Measurements from ENCODE around the gene TDRD5. TPM values are rescaled to one million over a fixed set of nuclear protein-coding genes. Genes with fewer than 3 reads are reported as not detected.

TDRD5 gene
- total and polyA plus RNA-seq, 2 donors from 2014 or later = 0.47 to 1.5 TPM

GRCh38 chr1:179708434-179709195 lies 117.0 kb downstream of the TDRD5 start:
- TF ChIP-seq CTCF (IDR thresholded peaks at IDR 0.05; ENCODE audit: borderline replicate concordance, extremely low read depth, insufficient read depth) = no peak
- Histone ChIP-seq H3K27me3 (ENCODE audit: control insufficient read depth, insufficient read depth, low read length) (no peaks in the 10 kb centered on the region), H3K9ac (ENCODE audit: low read length in 3 of 3) (no peak overlapping the region), H3K4me3 (ENCODE audit: low read length in 3 of 3) (no peak overlapping the region), H3K9me3 (ENCODE audit: control insufficient read depth in 2 of 3, insufficient read depth in 1 of 3, low read length in 3 of 3) (no peaks in the 10 kb centered on the region), H3K27ac (ENCODE audit: low read depth in 2 of 2, low read length in 2 of 2) (no peak overlapping the region), H3K4me1 (ENCODE audit: control insufficient read depth in 2 of 3, insufficient read depth in 2 of 3, low read depth in 1 of 3, low read length in 3 of 3) (peaks cover 0 to 3% (median 0%) of the 10 kb centered on the region in 3 donors), H3K36me3 (ENCODE audit: control insufficient read depth in 2 of 3, insufficient read depth in 3 of 3, low read length in 3 of 3) (no peaks in the 10 kb centered on the region)
- intact Hi-C loops (cut with DNase I) = loop anchor here (5.0 kb wide), 1 partner anchor 104 kb away; no protein-coding TSS in a partner anchor
- DNase-seq = no peak
- FAIRE-seq = no peak

GRCh38 chr1:179709841-179710329 lies 118.3 kb downstream of the TDRD5 start:
- DNase-seq (peak in 2 of 5 donors; percentile 49 to 82), FAIRE-seq (peak; percentile 23)
- Histone ChIP-seq H3K4me3 (ENCODE audit: low read length in 3 of 3) (no peak overlapping the region), H3K9me3 (ENCODE audit: control insufficient read depth in 2 of 3, insufficient read depth in 1 of 3, low read length in 3 of 3) (peaks cover 0 to 8% (median 0%) of the 10 kb centered on the region in 3 donors), H3K36me3 (ENCODE audit: control insufficient read depth in 2 of 3, insufficient read depth in 3 of 3, low read length in 3 of 3) (no peaks in the 10 kb centered on the region), H3K27ac (ENCODE audit: low read depth in 2 of 2, low read length in 2 of 2) (peak overlapping the region in 1 of 2 donors; percentile 5), H3K27me3 (ENCODE audit: control insufficient read depth, insufficient read depth, low read length) (no peaks in the 10 kb centered on the region), H3K9ac (ENCODE audit: low read length in 3 of 3) (no peak overlapping the region), H3K4me1 (ENCODE audit: control insufficient read depth in 2 of 3, insufficient read depth in 2 of 3, low read depth in 1 of 3, low read length in 3 of 3) (peaks cover 0 to 3% (median 0%) of the 10 kb centered on the region in 3 donors)
- intact Hi-C loops (cut with DNase I) = loop anchor here (5.0 kb wide), 1 partner anchor 102 kb away; no protein-coding TSS in a partner anchor
- TF ChIP-seq CTCF (IDR thresholded peaks at IDR 0.05; ENCODE audit: borderline replicate concordance, extremely low read depth, insufficient read depth) = no peak

GRCh38 chr1:179714159-179714558 lies 122.5 kb downstream of the TDRD5 start:
- Histone ChIP-seq H3K27ac (ENCODE audit: low read depth in 2 of 2, low read length in 2 of 2) (no peak overlapping the region), H3K27me3 (ENCODE audit: control insufficient read depth, insufficient read depth, low read length) (no peaks in the 10 kb centered on the region), H3K9me3 (ENCODE audit: control insufficient read depth in 2 of 3, insufficient read depth in 1 of 3, low read length in 3 of 3) (peaks cover 0 to 15% (median 0%) of the 10 kb centered on the region in 3 donors), H3K4me1 (ENCODE audit: control insufficient read depth in 2 of 3, insufficient read depth in 2 of 3, low read depth in 1 of 3, low read length in 3 of 3) (no peaks in the 10 kb centered on the region), H3K9ac (ENCODE audit: low read length in 3 of 3) (no peak overlapping the region), H3K36me3 (ENCODE audit: control insufficient read depth in 2 of 3, insufficient read depth in 3 of 3, low read length in 3 of 3) (no peaks in the 10 kb centered on the region), H3K4me3 (ENCODE audit: low read length in 3 of 3) (no peak overlapping the region)
- FAIRE-seq = no peak
- intact Hi-C loops (cut with DNase I) = no loop called here
- no peak for DNase-seq
- TF ChIP-seq CTCF (IDR thresholded peaks at IDR 0.05; ENCODE audit: borderline replicate concordance, extremely low read depth, insufficient read depth) = no peak
